ENCODE measurements around the gene FAM83D. TPM values are rescaled to one million over a fixed set of nuclear protein-coding genes. Genes with fewer than 3 reads are reported as not detected.

The FAM83D gene, protein sequence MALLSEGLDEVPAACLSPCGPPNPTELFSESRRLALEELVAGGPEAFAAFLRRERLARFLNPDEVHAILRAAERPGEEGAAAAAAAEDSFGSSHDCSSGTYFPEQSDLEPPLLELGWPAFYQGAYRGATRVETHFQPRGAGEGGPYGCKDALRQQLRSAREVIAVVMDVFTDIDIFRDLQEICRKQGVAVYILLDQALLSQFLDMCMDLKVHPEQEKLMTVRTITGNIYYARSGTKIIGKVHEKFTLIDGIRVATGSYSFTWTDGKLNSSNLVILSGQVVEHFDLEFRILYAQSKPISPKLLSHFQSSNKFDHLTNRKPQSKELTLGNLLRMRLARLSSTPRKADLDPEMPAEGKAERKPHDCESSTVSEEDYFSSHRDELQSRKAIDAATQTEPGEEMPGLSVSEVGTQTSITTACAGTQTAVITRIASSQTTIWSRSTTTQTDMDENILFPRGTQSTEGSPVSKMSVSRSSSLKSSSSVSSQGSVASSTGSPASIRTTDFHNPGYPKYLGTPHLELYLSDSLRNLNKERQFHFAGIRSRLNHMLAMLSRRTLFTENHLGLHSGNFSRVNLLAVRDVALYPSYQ
- total RNA-seq = 3.6 TPM in 2 replicates

GRCh38 chr20:38926142-38926933 is at the start of gene FAM83D:
TSS of gene FAM83D (plus strand) at chr20:38926417. CDS start at chr20:38926443, 26 bp downstream.

DNA sequence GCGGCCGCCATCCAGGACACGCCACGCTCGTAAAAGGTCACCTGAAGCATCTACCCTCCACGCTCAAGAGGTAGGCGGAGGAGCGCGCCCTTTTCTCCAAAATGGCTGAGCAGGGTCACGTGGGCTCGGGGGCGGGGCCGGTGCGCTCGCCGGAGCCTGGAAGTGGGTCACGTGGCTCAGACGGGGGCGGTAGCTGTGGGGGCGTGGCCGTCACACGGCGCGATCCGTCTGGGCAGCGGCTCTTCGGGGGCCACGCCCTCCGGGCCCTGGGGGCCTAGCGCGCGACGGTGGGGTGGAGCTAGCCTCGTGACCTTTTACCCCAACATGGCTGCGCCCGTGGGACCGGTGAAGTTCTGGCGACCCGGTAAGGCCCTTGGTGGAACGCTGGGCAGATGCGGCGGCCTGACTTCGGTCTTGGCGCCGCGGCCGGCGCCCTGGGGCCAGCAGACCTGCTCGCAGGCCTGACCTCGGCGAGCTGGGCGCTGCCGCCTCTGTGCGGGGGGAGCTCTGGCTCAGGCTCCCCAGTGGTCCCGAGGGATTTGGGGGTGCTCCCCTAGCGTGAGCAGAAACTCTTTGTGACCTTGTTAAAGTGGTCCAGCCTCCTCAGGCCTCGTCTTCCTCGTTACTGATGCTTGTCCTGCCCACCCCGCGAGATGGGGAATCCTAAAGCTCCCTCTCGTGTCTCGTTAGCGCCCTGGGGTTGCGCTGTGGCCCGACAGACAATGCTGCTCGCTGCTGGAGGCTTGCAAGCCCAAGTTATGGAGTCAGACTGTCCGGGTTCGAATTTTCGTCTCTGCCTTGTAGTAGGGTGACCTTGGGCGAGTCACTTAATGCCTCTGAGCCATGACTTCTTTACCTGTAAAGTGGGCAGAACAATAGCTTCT is 36.1 kb downstream of the FAM83D start, which contains the start of gene DHX35:
TSS of gene DHX35 (plus strand) at position 301 of the 884 bp plus-strand sequence. CDS start at position 325, 24 bp downstream.

Other genes starting within 250 kb of the FAM83D start
- not detected in 2 replicates for gene SLC32A1, start 201.9 kb upstream of the FAM83D start, total RNA-seq
- gene ACTR5, start 178.0 kb upstream of the FAM83D start, total RNA-seq = 8.7 and 11.5 TPM in 2 replicates
- gene PPP1R16B, start 120.7 kb upstream of the FAM83D start, total RNA-seq = 0.24 and 0.43 TPM in 2 replicates
- gene DHX35, start 35.9 kb downstream of the FAM83D start, total RNA-seq = 7.0 and 8.7 TPM in 2 replicates